COR-L47 (cell line): Measurements from ENCODE around the gene AGBL4.

Experiments
- DNase-seq: peaks from one replicate; lab custom pipeline; 2025; lab: John Stamatoyannopoulos, UW

Gene AGBL4

GRCh38 chr1:48582408-48582807, 1441.3 kb downstream of the AGBL4 start:
- DNase-seq, result no peak

DNA sequence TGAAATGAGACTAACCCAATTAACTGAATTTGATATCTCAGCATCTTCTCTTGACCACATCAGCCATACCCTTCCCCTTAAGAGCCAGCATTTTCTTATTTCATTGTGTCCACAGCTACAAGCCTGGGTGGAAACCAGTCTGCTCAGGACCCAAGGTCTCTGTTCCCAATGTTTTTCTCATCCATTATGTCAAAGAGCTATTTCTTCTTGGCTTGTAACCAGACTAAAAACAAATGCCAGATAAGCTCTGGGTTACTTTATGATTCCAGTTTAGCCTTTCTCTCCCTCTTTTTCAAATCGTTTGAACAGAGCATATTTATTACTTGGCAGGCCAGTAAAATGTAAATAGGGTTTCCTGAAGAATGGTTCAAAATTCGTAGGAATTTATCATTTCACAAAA, 1442.5 kb downstream of the AGBL4 start:
- DNase-seq, result no peak

DNA sequence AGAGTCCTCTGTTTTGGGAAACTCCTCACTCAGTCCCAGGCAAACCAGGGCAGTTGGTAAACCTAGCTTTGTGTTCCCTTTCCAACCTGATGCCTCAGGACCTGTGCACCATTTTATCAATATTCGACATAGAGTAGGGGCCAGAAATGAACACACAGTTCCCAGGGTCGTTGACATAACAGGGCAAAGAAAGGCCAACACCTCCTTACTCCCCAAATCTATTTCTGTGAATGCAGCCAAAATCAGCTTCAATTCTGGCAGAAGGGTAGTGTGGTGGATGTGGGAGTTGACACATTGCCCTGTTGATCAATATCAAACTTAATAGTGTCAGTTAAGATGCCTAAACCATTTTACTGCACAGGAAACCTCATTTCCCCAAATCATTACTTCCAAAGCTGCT, 1447.2 kb downstream of the AGBL4 start:
- DNase-seq, result no peak

DNA sequence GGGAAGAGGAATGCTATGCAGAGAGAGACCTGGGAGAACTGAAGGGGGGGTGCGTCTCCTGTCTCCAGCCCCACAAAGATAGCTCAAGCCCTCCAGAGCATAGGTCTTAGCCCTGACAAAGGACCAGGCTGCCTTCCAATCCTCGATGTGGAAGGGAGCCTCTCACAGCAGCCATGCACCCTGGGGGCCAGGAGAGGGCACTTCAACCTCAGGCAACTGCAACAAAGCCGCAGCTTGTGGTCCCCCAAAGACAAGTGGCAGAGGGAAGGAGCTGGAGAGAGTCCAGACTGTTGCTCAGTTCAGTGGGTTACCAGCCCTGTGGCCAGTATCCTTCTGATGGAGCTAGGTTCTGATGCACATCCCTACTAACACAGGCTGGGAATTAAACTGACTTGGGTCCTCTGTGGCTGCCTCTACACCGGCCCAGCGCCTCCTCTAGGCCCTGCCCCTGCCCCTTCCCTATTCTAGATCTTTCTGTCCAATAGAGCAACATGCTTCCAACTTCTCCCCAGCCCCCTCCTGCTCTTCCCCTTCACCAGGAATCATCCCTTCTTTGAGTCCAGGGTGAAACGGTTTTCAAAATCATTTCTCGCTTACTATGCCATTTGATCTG, 1451.0 kb downstream of the AGBL4 start:
- DNase-seq, result peak; percentile 82

DNA sequence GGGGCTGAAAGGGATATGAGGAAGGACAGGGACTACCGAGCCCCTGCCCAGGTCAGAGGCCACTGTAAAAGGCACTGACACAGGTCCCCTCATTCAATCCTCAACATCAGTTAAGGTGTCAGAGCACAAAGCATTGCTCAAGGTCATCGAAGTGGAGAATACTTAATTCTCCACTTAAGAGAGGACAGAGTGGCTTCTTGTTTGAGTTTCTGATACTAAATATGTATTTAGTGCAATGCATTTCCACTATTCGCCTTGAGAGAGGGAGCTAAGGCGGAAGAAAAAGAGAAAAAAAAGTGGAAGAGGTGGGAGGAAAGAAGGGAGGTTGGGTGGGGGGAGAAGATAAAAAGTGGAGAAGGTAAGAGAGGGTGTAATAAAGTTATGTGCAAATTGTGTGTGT, 1451.6 kb downstream of the AGBL4 start:
- DNase-seq, result no peak

- no peak for DNase-seq
These were observed 1452.3 kb downstream of the AGBL4 start for GRCh38 chr1:48571303-48571987.

GRCh38 chr1:48570568-48570967, 1453.2 kb downstream of the AGBL4 start:
- no peak for DNase-seq

GRCh38 chr1:48568501-48568900, 1455.3 kb downstream of the AGBL4 start:
- no peak for DNase-seq

GRCh38 chr1:48566492-48566891, 1457.3 kb downstream of the AGBL4 start:
- DNase-seq, result no peak

DNA sequence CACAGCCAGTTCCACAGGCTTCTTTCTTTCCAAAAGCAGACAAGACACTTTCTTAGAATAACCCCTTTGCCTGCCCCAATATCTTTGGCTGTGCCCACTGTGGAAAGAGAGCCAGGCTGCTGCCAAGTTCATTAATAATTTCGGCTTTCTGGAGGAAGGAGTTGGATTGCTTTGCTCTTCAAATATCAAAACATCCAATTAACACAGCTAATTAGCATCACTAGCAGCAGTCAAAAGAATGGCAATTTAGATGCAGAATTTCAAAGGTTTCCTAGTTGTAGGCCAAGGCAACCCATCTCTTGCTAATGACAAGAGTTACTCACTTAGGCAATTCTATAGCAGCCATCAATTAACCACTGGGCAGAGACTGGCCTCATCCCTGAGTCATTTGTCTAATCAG, 1460.7 kb downstream of the AGBL4 start:
- peak; percentile 23 for DNase-seq

GRCh38 chr1:48561444-48561843, 1462.3 kb downstream of the AGBL4 start:
- DNase-seq, result no peak

- DNase-seq, result peak; percentile 86
These were observed 1463.2 kb downstream of the AGBL4 start for GRCh38 chr1:48560577-48560976.

DNA sequence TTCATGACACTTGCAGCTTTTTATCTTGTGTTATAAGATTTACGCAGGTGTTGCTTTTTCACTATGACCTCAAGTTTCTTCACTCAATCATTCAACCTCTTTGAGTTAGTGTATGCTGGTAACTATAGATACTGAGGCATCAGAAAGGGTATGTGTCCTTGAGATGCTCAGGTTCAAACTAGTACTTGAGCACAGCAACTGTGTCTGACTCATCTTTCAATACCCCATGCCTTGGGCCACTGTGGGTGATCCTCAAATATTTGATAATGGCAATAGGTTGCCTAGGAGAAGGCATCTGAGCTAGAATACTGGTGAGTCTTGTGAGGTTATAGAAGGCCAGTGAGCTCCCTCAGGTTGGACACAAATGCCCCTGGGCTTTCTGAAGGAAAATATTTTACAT, 1463.6 kb downstream of the AGBL4 start:
- no peak for DNase-seq

DNA sequence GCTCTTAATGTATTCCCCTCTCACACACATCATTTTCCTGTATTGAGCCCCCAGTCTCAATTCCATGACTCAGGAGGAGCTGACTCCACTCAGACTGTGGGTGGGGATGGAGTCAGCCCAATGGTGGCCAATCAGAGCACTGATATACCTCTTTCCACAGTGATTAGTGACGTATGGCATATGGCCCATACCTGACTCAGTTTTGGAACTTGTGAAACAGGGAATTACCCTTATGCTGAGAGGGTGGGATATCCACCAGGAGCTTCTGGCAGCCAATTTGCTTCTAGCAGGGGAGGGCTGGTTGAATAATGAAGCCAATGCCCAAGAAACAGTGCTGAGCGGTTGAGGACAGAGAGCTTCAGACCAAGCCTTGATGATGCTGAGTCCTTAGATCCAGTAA, 1465.4 kb downstream of the AGBL4 start:
- DNase-seq, result no peak

- no peak for DNase-seq
These were observed 1467.4 kb downstream of the AGBL4 start for GRCh38 chr1:48556186-48556850.

DNA sequence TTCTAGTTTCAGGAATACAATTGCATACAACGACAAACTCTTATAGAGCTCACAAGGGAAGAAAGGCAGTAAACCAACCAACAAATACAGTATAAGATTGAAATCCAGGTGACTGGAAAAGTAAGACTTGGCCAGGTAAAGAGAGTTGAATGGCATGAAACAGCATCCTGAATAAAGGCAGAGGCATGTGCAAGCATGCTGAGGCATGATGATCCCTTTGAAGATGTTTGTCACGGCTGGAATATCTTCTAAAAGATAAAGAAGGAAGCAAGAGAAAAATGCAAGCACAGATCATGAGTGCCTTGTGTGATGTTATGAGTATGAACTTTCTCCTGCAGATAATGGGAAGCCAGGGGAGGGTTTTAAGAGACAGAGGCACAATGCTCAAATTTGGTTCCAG, 1468.5 kb downstream of the AGBL4 start:
- no peak for DNase-seq

GRCh38 chr1:48552903-48553606, 1470.7 kb downstream of the AGBL4 start:
- no peak for DNase-seq

GRCh38 chr1:48552420-48552819, 1471.3 kb downstream of the AGBL4 start:
- peak; percentile 63 for DNase-seq

- DNase-seq, result no peak
These were observed 1474.8 kb downstream of the AGBL4 start for GRCh38 chr1:48548985-48549384.

- no peak for DNase-seq
These were observed 1476.1 kb downstream of the AGBL4 start for GRCh38 chr1:48547561-48548220.

- DNase-seq, result no peak
These were observed 1479.9 kb downstream of the AGBL4 start for GRCh38 chr1:48543854-48544253.

DNA sequence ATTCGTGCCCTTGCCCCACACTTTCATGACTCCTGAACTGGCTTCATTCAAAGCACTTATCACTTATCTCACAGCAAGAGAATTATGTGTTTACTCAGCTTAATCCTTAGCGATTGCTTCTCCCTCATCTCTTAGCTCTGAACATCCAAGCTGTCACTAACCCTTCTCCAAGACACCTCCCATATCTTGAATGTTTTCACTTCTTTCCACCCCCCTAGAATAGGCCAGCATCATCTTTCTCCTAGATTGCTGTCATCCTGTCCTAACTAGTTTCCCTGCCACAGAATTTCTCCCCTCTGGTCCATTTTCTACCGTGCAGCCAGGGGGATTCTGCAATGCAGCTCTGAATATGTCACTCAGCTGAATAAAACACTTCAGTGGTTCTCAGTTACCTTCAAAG, 1483.2 kb downstream of the AGBL4 start:
- no peak for DNase-seq
